Measurements from ENCODE around the gene SCAF1. TPM values are rescaled to one million over a fixed set of nuclear protein-coding genes. Genes with fewer than 3 reads are reported as not detected.

SCAF1 gene
- 10.1 and 21.5 TPM in 2 replicates for total RNA-seq

GRCh38 chr19:49641688-49642491 is at the start of gene SCAF1:
Gene SCAF1, plus strand, starts transcription at chr19:49642209. Its CDS starts 2,818 bp downstream, at chr19:49645027.

GRCh38 chr19:49640113-49640898 is 1.7 kb upstream of the SCAF1 start, which contains the start of gene RRAS:
Gene RRAS, minus strand, starts transcription at chr19:49640143. Its CDS starts 45 bp downstream, at chr19:49640098.

GRCh38 chr19:49665351-49666119 is 23.5 kb downstream of the SCAF1 start, which contains the start of the genes BCL2L12 and IRF3:
Gene BCL2L12, plus strand, starts transcription at chr19:49665933. Its CDS starts 760 bp downstream, at chr19:49666693.
Gene IRF3, minus strand, starts transcription at chr19:49665857. Its CDS starts 1,019 bp downstream, at chr19:49664838.

GRCh38 chr19:49677231-49677900 is 35.4 kb downstream of the SCAF1 start, which contains the start of gene PRMT1:
Gene PRMT1, plus strand, starts transcription at chr19:49677271. Its CDS starts 10 bp downstream, at chr19:49677281.

GRCh38 chr19:49689133-49690078 is 47.4 kb downstream of the SCAF1 start, which contains the start of gene ADM5:
Gene ADM5, plus strand, starts transcription at chr19:49689594. Its CDS starts 244 bp downstream, at chr19:49689838.

GRCh38 chr19:49690656-49691242 is 48.7 kb downstream of the SCAF1 start, which contains the start of gene CPT1C:
Gene CPT1C, plus strand, starts transcription at chr19:49691116. Its CDS starts 1,137 bp downstream, at chr19:49692253.

Other genes with a start within 250 kb of the SCAF1 start
- gene PTH2, start 218.8 kb upstream of the SCAF1 start, total RNA-seq = not detected in 2 replicates
- gene GFY, start 216.8 kb upstream of the SCAF1 start, total RNA-seq = not detected in 2 replicates
- gene SLC17A7, start 200.7 kb upstream of the SCAF1 start, total RNA-seq = 0.19 and 1.1 TPM in 2 replicates
- 133 and 157 TPM in 2 replicates for gene PIH1D1, start 190.4 kb upstream of the SCAF1 start, total RNA-seq
- gene ALDH16A1, start 189.0 kb upstream of the SCAF1 start, total RNA-seq = 17.2 and 59.2 TPM in 2 replicates
- gene FLT3LG, start 168.0 kb upstream of the SCAF1 start, total RNA-seq = 1.5 and 3.4 TPM in 2 replicates
- gene RPL13A, start 154.6 kb upstream of the SCAF1 start, total RNA-seq = 2,978 and 3,842 TPM in 2 replicates
- gene RPS11, start 145.8 kb upstream of the SCAF1 start, total RNA-seq = 3,515 and 5,692 TPM in 2 replicates
- gene FCGRT, start 129.5 kb upstream of the SCAF1 start, total RNA-seq = 19.0 and 69.3 TPM in 2 replicates
- 198 and 257 TPM in 2 replicates for gene RCN3, start 114.2 kb upstream of the SCAF1 start, total RNA-seq
- gene NOSIP, start 61.7 kb upstream of the SCAF1 start, total RNA-seq = 49.6 and 72.9 TPM in 2 replicates
- 0.19 and 1.1 TPM in 2 replicates for gene PRRG2, start 60.9 kb upstream of the SCAF1 start, total RNA-seq
- 1.1 and 1.3 TPM in 2 replicates for gene PRR12, start 51.0 kb upstream of the SCAF1 start, total RNA-seq
- gene RRAS, start 2.1 kb upstream of the SCAF1 start, total RNA-seq = 60.8 and 71.9 TPM in 2 replicates
- 48.8 and 80.3 TPM in 2 replicates for gene IRF3, start 23.6 kb downstream of the SCAF1 start, total RNA-seq
- gene BCL2L12, start 23.7 kb downstream of the SCAF1 start, total RNA-seq = 2.8 and 12.8 TPM in 2 replicates
- gene PRMT1, start 35.1 kb downstream of the SCAF1 start, total RNA-seq = 274 and 493 TPM in 2 replicates
- 0.56 and 0.77 TPM in 2 replicates for gene ADM5, start 47.4 kb downstream of the SCAF1 start, total RNA-seq
- 13.0 and 15.5 TPM in 2 replicates for gene CPT1C, start 48.9 kb downstream of the SCAF1 start, total RNA-seq
- 0.28 and 0.38 TPM in 2 replicates for gene TSKS, start 121.1 kb downstream of the SCAF1 start, total RNA-seq
- 67.4 and 102 TPM in 2 replicates for gene AP2A1, start 124.8 kb downstream of the SCAF1 start, total RNA-seq
- gene FUZ, start 171.1 kb downstream of the SCAF1 start, total RNA-seq = 23.7 and 26.8 TPM in 2 replicates
- 14.0 and 14.1 TPM in 2 replicates for gene MED25, start 176.1 kb downstream of the SCAF1 start, total RNA-seq
- gene PTOV1, start 208.9 kb downstream of the SCAF1 start, total RNA-seq = 35.1 and 42.6 TPM in 2 replicates
- 29.0 and 44.3 TPM in 2 replicates for gene PNKP, start 225.4 kb downstream of the SCAF1 start, total RNA-seq
- 7.9 and 14.6 TPM in 2 replicates for gene AKT1S1, start 235.1 kb downstream of the SCAF1 start, total RNA-seq
- gene TBC1D17, start 235.5 kb downstream of the SCAF1 start, total RNA-seq = 6.3 and 7.9 TPM in 2 replicates

Measured in regular cardiac myocyte (primary cell).